ENCODE results near the gene STK11IP.

Gene STK11IP

DNA sequence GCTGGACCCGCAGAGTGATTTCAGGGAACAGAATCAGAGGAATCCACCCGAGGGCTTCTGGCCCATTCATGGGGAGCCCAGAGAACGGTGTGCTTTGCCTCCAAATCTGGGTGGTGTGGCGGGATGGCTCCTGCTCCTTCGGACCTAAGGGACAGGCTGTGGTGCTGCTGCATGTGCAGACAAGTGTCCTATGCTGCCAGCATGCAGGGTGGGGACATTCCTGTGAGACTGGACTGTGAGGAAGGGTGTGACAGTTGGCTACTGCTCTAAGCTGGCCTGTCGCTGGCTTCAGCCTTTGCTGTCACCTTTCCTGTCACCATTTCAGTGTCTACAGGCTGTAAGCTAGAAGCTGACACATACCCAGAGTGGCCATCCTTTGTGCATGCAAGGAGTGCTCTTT lies 26.9 kb downstream of the STK11IP start:
- Histone ChIP-seq H3K4me1 (no peaks in the 10 kb centered on the region), H3K27me3 (no peaks in the 10 kb centered on the region), H3K36me3 (no peaks in the 10 kb centered on the region), H3K4me3 (ENCODE audit: low read depth, low read length) (no peak overlapping the region), H3K9me3 (no peaks in the 10 kb centered on the region)
- TF ChIP-seq, protein P1, sequence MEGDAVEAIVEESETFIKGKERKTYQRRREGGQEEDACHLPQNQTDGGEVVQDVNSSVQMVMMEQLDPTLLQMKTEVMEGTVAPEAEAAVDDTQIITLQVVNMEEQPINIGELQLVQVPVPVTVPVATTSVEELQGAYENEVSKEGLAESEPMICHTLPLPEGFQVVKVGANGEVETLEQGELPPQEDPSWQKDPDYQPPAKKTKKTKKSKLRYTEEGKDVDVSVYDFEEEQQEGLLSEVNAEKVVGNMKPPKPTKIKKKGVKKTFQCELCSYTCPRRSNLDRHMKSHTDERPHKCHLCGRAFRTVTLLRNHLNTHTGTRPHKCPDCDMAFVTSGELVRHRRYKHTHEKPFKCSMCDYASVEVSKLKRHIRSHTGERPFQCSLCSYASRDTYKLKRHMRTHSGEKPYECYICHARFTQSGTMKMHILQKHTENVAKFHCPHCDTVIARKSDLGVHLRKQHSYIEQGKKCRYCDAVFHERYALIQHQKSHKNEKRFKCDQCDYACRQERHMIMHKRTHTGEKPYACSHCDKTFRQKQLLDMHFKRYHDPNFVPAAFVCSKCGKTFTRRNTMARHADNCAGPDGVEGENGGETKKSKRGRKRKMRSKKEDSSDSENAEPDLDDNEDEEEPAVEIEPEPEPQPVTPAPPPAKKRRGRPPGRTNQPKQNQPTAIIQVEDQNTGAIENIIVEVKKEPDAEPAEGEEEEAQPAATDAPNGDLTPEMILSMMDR (IDR thresholded peaks at IDR 0.05; ENCODE audit: low read depth, low read length): no peak
- DNase-seq: no peak

DNA sequence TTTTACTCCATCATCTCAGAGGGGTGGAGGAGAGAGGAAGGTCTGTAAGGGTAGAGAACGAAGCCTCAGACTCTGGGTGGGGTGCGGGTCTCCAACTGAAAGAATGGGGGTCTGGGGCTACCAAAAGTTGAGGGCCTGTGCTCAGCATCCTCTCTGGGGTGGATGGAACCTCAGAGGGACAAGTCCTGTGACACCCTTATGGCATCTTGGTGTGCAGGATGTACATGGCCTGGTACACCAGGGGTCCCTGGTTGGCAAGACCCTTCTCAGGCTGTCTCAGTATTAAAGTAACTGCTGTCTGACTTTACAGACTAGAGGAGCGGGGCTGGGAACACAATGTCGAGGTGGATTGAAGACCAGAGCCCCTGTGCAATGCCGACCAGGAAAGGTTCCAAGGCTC lies 27.5 kb downstream of the STK11IP start:
- Histone ChIP-seq H3K4me3 (ENCODE audit: low read depth, low read length) (no peak overlapping the region), H3K36me3 (no peaks in the 10 kb centered on the region), H3K4me1 (no peaks in the 10 kb centered on the region), H3K27me3 (no peaks in the 10 kb centered on the region), H3K9me3 (no peaks in the 10 kb centered on the region)
- no peak for DNase-seq
- TF ChIP-seq, protein P1 (IDR thresholded peaks at IDR 0.05; ENCODE audit: low read depth, low read length): no peak

DNA sequence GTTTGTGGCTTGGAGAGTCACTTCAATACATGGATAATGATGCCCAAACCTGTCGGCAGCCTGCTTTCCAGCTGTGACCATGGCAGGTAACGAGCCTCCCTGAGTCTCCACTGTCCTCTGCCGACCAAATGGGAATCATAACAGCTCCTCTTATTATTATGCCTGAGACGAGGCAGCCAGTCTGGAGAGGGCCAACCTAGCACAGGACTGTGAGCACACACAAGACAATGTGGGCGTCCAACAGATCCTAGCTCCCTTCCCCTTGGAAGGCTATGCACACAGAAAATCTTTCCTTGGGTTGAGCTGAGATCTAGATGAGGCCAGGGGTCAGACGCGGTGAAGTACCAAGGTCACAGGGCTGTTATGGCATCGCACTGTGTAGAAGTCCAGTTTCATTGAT lies 28.9 kb downstream of the STK11IP start:
- Histone ChIP-seq H3K4me1 (peaks cover 4% of the 10 kb centered on the region), H3K4me3 (ENCODE audit: low read depth, low read length) (no peak overlapping the region), H3K9me3 (no peaks in the 10 kb centered on the region), H3K27me3 (no peaks in the 10 kb centered on the region), H3K36me3 (no peaks in the 10 kb centered on the region)
- TF ChIP-seq, protein P1 (IDR thresholded peaks at IDR 0.05; ENCODE audit: low read depth, low read length): no peak
- DNase-seq: no peak

DNA sequence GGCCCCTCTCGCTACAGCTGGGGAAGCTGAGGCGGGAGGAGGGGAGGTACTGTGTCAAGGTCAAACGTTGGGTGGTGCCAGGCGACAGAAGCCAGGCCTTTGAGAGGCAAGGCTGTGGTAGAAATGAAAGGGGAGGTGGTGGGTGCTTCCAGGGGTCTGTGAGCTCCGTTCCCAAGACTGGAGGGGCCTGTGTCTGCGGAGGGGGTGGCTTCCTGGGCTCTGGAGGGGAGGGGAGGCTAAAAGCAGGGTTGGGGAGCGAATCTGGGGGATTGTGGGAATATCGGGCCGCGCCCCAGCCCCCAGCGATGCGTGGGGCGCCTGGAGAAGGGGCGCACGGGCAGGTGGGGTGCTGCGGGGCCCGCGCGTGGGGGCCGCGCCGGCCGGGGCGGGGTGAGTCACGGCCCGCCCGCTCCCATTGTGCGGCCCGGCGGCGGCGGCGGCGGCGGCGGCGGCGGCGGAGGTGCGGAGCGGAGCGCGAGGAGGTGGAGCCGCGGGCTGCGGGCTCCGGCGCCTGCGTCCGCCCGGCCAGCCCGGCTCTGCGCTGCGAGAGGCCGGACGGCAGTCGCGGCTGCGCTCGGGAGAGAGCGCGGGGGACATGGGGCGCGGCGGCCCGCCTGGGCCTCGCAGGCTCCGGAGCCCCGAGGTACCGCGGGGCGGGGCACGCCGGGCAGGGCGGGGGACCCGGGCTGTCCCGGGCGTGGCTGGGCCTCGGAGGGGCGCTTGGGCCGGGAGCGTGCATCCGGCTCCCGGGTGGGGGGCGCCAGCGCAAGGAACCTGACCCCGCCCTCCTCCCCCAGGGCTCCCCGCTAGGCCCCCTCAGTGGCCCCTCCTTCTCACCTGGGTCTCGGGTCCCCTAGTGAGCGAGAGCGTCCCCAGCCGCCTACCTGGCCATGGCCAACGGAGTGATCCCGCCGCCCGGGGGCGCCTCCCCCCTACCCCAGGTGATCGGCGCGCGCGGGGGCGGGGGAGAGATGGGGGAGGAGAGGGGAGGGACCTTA lies 29.7 kb downstream of the STK11IP start, which contains the start of gene SLC4A3:
Gene SLC4A3, plus strand, starts transcription at position 528 of the 998 bp plus-strand sequence. Its CDS starts 363 bp downstream, at position 891.
- Histone ChIP-seq H3K36me3 (no peaks in the 10 kb centered on the region), H3K4me3 (ENCODE audit: low read depth, low read length) (peak within 1 kb of the TSS; percentile 61), H3K27me3 (no peaks in the 10 kb centered on the region), H3K9me3 (no peaks in the 10 kb centered on the region), H3K4me1 (peaks cover 4% of the 10 kb centered on the region)
- TF ChIP-seq, protein P1 (IDR thresholded peaks at IDR 0.05; ENCODE audit: low read depth, low read length): no peak
- peak; percentile 54 for DNase-seq

DNA sequence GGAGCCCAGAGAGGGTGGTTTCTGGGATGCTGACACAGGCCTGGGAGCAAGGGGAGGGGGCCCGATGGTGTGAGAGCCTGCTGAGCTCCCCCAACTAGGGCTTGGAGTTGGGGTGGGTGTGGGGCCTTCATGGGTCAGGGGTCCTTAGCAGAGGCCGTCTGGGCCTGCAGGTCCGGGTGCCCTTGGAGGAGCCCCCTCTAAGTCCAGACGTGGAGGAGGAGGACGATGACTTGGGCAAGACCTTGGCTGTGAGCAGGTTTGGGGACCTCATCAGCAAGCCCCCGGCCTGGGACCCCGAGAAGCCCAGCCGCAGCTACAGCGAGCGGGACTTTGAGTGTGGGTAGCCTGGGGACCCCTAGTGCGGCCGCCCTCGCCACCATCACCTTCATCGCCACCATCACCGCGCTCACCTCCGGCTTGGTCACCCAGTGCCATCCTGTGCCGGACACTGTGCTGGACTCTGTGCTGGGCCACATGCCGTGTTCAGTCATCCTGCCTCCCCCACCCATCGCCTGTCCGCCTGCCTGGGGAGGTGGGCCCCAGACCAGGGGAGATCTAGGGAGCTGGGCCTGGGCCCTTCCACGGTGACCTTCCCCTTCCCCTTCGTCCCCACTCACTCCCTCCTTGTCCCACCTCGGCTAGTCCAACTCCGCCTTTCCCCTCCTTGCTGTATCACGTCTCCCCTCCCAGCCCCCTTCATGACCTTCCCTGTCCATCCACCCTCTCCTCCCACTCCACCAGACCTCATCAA lies 30.8 kb downstream of the STK11IP start:
- Histone ChIP-seq H3K4me1 (peaks cover 4% of the 10 kb centered on the region), H3K36me3 (no peaks in the 10 kb centered on the region), H3K4me3 (ENCODE audit: low read depth, low read length) (peak overlapping the region; percentile 61), H3K27me3 (no peaks in the 10 kb centered on the region), H3K9me3 (no peaks in the 10 kb centered on the region)
- TF ChIP-seq, protein P1 (IDR thresholded peaks at IDR 0.05; ENCODE audit: low read depth, low read length): no peak
- no peak for DNase-seq

All from BE2C (cell line).